HepG2 (cell line): Measurements from ENCODE around the gene ATAD3C.
"Not testable (repeated sequence)": the region's sequence is repeated elsewhere in the genome, so short reads cannot be mapped to it uniquely, and the experiment has no call there.

Experiments used
- ASH2L ChIP-seq: fragments of 300-600, 200-600 bp; sonication (generic); IDR thresholded peaks from 2 replicates; pipeline ENCODE4 v1.7.0; 2017; ENCODE audit warnings: low read depth, mild to moderate bottlenecking, moderate library complexity, mixed read lengths, low read length; ENCODE audit not compliant: insufficient read length
- FOXA3 ChIP-seq: IDR thresholded peaks from 2 replicates; pipeline ENCODE4 v1.6.1; 2016; ENCODE audit warnings: missing genetic modification reagents, missing compliant biosample characterization
- HNRNPLL ChIP-seq: fragments of 200-400 bp; formaldehyde crosslinking; IDR thresholded peaks from 2 replicates; pipeline ENCODE4 v1.6.1; 2017; ENCODE audit warnings: mild to moderate bottlenecking, low read depth, low read length; ENCODE audit not compliant: poor library complexity, severe bottlenecking
- JUNB ChIP-seq: sonication (generic); formaldehyde crosslinking; IDR thresholded peaks from 2 replicates; pipeline ENCODE4 v1.8.0; 2022; ENCODE audit warnings: missing genetic modification reagents, mild to moderate bottlenecking, borderline replicate concordance
- PCBP1 ChIP-seq: fragments of 200-400 bp; formaldehyde crosslinking; IDR thresholded peaks from 2 replicates; pipeline ENCODE4 v1.6.1; 2017; ENCODE audit warnings: mild to moderate bottlenecking, low read depth, low read length, borderline replicate concordance
- POLR2AphosphoS2 ChIP-seq: IDR thresholded peaks from 2 replicates; pipeline ENCODE4 v1.6.1; 2011; ENCODE audit warnings: low read depth, low read length, improper control_type of control experiment
- RFX5 ChIP-seq: IDR thresholded peaks from 2 replicates; pipeline ENCODE4 v1.6.1; 2011; ENCODE audit warnings: low read depth, low read length, improper control_type of control experiment
- U2AF1 ChIP-seq: fragments of 200-400 bp; formaldehyde crosslinking; optimal IDR thresholded peaks from 2 replicates; pipeline ENCODE3; 2017; ENCODE audit warnings: mild to moderate bottlenecking, low read depth, low read length
- ZNF253 ChIP-seq: sonication (generic); formaldehyde crosslinking; IDR thresholded peaks from 2 replicates; pipeline ENCODE4 v1.8.0; 2022; ENCODE audit warnings: mild to moderate bottlenecking, missing genetic modification reagents, borderline replicate concordance
- ZNF589 ChIP-seq: sonication (generic); formaldehyde crosslinking; conservative IDR thresholded peaks from 2 replicates; pipeline ENCODE4 v1.8.0; 2022; ENCODE audit warnings: mild to moderate bottlenecking, moderate library complexity, missing genetic modification reagents
- TF ChIP-seq, protein P1 (sequence below): sonication (generic); formaldehyde crosslinking; IDR thresholded peaks from 2 replicates; pipeline ENCODE4 v1.4.0; 2020; ENCODE audit warnings: mild to moderate bottlenecking, missing genetic modification reagents
- TF ChIP-seq, protein P2 (sequence below): sonication (generic); formaldehyde crosslinking; IDR thresholded peaks from 2 replicates; pipeline ENCODE4 v1.5.0; 2020; ENCODE audit warnings: mild to moderate bottlenecking, missing genetic modification reagents, moderate library complexity

DNA sequence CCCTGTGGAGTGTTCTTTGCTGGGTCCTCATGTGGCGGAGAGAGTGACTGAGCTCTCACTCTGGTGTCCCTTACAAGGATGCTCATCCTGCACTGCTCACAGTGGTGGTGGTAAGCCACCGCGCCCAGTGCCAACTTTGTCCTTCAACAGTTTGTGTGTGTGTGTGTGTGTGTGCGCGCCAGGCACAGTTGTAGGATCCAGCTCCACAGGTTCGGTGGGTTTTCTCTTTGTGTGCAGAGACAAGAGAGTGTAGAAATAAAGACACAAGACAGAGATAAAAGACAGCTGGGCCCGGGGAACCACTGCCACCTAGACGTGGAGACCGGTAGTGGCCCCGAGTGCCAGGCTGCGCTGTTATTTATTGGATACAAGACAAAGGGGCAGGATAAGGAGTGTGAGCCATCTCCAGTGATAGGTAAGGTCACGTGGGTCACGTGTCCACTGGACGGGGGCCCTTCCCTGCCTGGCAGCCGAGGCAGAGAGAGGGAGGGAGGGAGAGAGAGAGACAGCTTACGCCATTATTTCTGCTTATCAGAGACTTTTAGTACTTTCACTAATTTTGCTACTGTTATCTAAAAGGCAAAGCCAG, 55.4 kb downstream of the ATAD3C start:
- TF ChIP-seq JUNB (CRISPR knock-in tag); ZNF589 (CRISPR knock-in tag); HNRNPLL; POLR2AphosphoS2; U2AF1; RFX5; ZNF253 (CRISPR knock-in tag); ASH2L; PCBP1: not testable (repeated sequence)
- TF ChIP-seq, protein P1, sequence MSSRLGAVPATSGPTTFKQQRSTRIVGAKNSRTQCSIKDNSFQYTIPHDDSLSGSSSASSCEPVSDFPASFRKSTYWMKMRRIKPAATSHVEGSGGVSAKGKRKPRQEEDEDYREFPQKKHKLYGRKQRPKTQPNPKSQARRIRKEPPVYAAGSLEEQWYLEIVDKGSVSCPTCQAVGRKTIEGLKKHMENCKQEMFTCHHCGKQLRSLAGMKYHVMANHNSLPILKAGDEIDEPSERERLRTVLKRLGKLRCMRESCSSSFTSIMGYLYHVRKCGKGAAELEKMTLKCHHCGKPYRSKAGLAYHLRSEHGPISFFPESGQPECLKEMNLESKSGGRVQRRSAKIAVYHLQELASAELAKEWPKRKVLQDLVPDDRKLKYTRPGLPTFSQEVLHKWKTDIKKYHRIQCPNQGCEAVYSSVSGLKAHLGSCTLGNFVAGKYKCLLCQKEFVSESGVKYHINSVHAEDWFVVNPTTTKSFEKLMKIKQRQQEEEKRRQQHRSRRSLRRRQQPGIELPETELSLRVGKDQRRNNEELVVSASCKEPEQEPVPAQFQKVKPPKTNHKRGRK (CRISPR knock-in tag) = not testable (repeated sequence)
- peak; percentile 26; the same call in 1 of the 2 replicates for TF ChIP-seq FOXA3 (CRISPR knock-in tag)
- TF ChIP-seq, protein P2, sequence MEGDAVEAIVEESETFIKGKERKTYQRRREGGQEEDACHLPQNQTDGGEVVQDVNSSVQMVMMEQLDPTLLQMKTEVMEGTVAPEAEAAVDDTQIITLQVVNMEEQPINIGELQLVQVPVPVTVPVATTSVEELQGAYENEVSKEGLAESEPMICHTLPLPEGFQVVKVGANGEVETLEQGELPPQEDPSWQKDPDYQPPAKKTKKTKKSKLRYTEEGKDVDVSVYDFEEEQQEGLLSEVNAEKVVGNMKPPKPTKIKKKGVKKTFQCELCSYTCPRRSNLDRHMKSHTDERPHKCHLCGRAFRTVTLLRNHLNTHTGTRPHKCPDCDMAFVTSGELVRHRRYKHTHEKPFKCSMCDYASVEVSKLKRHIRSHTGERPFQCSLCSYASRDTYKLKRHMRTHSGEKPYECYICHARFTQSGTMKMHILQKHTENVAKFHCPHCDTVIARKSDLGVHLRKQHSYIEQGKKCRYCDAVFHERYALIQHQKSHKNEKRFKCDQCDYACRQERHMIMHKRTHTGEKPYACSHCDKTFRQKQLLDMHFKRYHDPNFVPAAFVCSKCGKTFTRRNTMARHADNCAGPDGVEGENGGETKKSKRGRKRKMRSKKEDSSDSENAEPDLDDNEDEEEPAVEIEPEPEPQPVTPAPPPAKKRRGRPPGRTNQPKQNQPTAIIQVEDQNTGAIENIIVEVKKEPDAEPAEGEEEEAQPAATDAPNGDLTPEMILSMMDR (CRISPR knock-in tag) = peak; percentile 79
